ENCODE measurements around the gene TEKT3. TPM values are rescaled to one million over a fixed set of nuclear protein-coding genes. Genes with fewer than 3 reads are reported as not detected.

The TEKT3 gene
- total and polyA plus RNA-seq, 9 of the 15 experiments (the other 6 are each of a cell fraction or from before 2014, with no cell fraction given) = not detected

DNA sequence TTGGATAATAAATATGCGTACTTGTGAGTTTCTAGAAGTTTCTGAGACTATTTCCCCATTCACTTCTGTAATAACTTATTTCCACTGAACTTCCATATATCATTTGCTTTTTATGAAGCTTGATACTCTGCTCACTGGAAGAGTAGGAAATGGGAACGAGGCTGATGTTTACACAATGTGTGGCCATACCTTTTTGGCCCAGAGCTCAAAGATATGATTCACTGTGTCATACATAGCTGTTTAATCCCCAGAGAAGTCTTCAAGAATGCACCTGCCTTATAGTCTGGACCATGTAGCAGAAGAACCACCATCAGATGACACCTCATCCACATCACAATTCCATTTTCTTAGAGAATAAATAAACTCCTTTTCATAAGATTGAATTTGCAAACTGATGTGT is 40.3 kb upstream of the TEKT3 start:
- Histone ChIP-seq H3K9me1 (ENCODE audit: control insufficient read depth, insufficient read depth, low read length) (no peaks in the 10 kb centered on the region), H3K9me3 (replicated peaks; ENCODE audit: control insufficient read depth, insufficient read depth, low read depth, low read length) (no peaks in the 10 kb centered on the region; the same call in 1 of the 2 replicates), H4K20me1 (replicated peaks; ENCODE audit: control insufficient read depth, insufficient read depth, low read length) (no peaks in the 10 kb centered on the region), H3K4me2 (ENCODE audit: insufficient read depth, low read length) (no peak overlapping the region), H3K4me1 (replicated peaks in 1 of 2; ENCODE audit: control insufficient read depth in 2 of 2, insufficient read depth in 2 of 2, low read length in 2 of 2) (peaks cover 0 to 3% of the 10 kb centered on the region in 2 experiments; a peak in 1 of 5 replicates), H3K27me3 (ENCODE audit: control insufficient read depth in 2 of 2, insufficient read depth in 2 of 2, low read length in 2 of 2) (peaks cover 0 to 15% of the 10 kb centered on the region in 2 experiments; a peak in 2 of 5 replicates), H3K9ac (ENCODE audit: insufficient read depth in 1 of 2, low read depth in 2 of 2, low read length in 2 of 2) (no peak overlapping the region), H2AFZ (ENCODE audit: low read depth, low read length) (no peak overlapping the region), H3K27ac (ENCODE audit: extremely low read depth, low read depth, low read length) (no peak overlapping the region), H3K36me3 (ENCODE audit: control insufficient read depth, insufficient read depth, low read length) (no peaks in the 10 kb centered on the region), H3K4me3 (no peak overlapping the region), H3K79me2 (ENCODE audit: control insufficient read depth, insufficient read depth, low read length) (no peaks in the 10 kb centered on the region)
- WGBS (ENCODE audit: insufficient coverage, low coverage, missing lambda C conversion rate) = 5% methylated on average over 2 of the region's 2 CpGs
- CTCF ChIA-PET (ENCODE audit: low intra/inter-chr PET ratio) = no interaction called here
- intact Hi-C loops (cut with micrococcal nuclease) = no loop called here
- BruUV-seq (replicated peaks) = no TSS peak
- no peak for ATAC-seq
- no peak for DNase-seq (ENCODE audit: extremely low read depth in 1 of 4, low spot score in 3 of 4)
- FAIRE-seq = no peak
- in situ Hi-C loops (cut with MboI) = no loop called here
- POLR2A ChIA-PET = interaction anchor here (1.3 kb wide), 1 partner anchor 9 kb away, joined by 3 read pairs; no protein-coding TSS in a partner anchor
- TF ChIP-seq, protein P1, sequence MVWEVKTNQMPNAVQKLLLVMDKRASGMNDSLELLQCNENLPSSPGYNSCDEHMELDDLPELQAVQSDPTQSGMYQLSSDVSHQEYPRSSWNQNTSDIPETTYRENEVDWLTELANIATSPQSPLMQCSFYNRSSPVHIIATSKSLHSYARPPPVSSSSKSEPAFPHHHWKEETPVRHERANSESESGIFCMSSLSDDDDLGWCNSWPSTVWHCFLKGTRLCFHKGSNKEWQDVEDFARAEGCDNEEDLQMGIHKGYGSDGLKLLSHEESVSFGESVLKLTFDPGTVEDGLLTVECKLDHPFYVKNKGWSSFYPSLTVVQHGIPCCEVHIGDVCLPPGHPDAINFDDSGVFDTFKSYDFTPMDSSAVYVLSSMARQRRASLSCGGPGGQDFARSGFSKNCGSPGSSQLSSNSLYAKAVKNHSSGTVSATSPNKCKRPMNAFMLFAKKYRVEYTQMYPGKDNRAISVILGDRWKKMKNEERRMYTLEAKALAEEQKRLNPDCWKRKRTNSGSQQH (CRISPR knock-in tag; IDR thresholded peaks at IDR 0.05) = no peak
- no peak for TF ChIP-seq BDP1 (IDR thresholded peaks at IDR 0.05; ENCODE audit: insufficient read depth, insufficient read length)
- TF ChIP-seq CXXC5 (CRISPR knock-in tag; IDR thresholded peaks at IDR 0.05) = no peak
- no peak for TF ChIP-seq ZNF41 (CRISPR knock-in tag; conservative IDR thresholded peaks at IDR 0.05)
- TF ChIP-seq ZNF699 (CRISPR knock-in tag; IDR thresholded peaks at IDR 0.05; ENCODE audit: insufficient replicate concordance) = no peak
- no peak for TF ChIP-seq TCF7L2 (IDR thresholded peaks at IDR 0.05; ENCODE audit: low read depth, low read length)
- TF ChIP-seq TRIM28 (IDR thresholded peaks at IDR 0.05) = no peak
- TF ChIP-seq SIX5 (IDR thresholded peaks at IDR 0.05; ENCODE audit: borderline replicate concordance in 1 of 2, insufficient read depth in 1 of 2, low read depth in 1 of 2, low read length in 2 of 2) = no peak
- TF ChIP-seq EHMT2 (IDR thresholded peaks at IDR 0.05) = no peak
- TF ChIP-seq ZNF217 (CRISPR knock-in tag; IDR thresholded peaks at IDR 0.05) = no peak
- TF ChIP-seq ZKSCAN8 (CRISPR knock-in tag; IDR thresholded peaks at IDR 0.05) = no peak
- TF ChIP-seq, protein P2, sequence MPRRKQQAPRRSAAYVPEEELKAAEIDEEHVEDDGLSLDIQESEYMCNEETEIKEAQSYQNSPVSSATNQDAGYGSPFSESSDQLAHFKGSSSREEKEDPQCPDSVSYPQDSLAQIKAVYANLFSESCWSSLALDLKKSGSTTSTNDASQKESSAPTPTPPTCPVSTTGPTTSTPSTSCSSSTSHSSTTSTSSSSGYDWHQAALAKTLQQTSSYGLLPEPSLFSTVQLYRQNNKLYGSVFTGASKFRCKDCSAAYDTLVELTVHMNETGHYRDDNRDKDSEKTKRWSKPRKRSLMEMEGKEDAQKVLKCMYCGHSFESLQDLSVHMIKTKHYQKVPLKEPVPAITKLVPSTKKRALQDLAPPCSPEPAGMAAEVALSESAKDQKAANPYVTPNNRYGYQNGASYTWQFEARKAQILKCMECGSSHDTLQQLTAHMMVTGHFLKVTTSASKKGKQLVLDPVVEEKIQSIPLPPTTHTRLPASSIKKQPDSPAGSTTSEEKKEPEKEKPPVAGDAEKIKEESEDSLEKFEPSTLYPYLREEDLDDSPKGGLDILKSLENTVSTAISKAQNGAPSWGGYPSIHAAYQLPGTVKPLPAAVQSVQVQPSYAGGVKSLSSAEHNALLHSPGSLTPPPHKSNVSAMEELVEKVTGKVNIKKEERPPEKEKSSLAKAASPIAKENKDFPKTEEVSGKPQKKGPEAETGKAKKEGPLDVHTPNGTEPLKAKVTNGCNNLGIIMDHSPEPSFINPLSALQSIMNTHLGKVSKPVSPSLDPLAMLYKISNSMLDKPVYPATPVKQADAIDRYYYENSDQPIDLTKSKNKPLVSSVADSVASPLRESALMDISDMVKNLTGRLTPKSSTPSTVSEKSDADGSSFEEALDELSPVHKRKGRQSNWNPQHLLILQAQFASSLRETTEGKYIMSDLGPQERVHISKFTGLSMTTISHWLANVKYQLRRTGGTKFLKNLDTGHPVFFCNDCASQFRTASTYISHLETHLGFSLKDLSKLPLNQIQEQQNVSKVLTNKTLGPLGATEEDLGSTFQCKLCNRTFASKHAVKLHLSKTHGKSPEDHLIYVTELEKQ (CRISPR knock-in tag; IDR thresholded peaks at IDR 0.05) = no peak
- TF ChIP-seq SLC30A9 (CRISPR knock-in tag; IDR thresholded peaks at IDR 0.05) = no peak
- no peak for TF ChIP-seq ZNF57 (CRISPR knock-in tag; IDR thresholded peaks at IDR 0.05)
- TF ChIP-seq SNIP1 (IDR thresholded peaks at IDR 0.05; ENCODE audit: low read depth) = no peak
- TF ChIP-seq, protein P3, sequence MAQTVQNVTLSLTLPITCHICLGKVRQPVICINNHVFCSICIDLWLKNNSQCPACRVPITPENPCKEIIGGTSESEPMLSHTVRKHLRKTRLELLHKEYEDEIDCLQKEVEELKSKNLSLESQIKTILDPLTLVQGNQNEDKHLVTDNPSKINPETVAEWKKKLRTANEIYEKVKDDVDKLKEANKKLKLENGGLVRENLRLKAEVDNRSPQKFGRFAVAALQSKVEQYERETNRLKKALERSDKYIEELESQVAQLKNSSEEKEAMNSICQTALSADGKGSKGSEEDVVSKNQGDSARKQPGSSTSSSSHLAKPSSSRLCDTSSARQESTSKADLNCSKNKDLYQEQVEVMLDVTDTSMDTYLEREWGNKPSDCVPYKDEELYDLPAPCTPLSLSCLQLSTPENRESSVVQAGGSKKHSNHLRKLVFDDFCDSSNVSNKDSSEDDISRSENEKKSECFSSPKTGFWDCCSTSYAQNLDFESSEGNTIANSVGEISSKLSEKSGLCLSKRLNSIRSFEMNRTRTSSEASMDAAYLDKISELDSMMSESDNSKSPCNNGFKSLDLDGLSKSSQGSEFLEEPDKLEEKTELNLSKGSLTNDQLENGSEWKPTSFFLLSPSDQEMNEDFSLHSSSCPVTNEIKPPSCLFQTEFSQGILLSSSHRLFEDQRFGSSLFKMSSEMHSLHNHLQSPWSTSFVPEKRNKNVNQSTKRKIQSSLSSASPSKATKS (CRISPR knock-in tag; IDR thresholded peaks at IDR 0.05) = no peak
- TF ChIP-seq GATAD2B (IDR thresholded peaks at IDR 0.05; ENCODE audit: borderline replicate concordance) = no peak

Measured in K562 (cell line).